ENCODE results near the gene PPP2R2D. TPM values are rescaled to one million over a fixed set of nuclear protein-coding genes. Genes with fewer than 3 reads are reported as not detected.

PPP2R2D gene
- total RNA-seq, 1 donor from 2014 or later, result 35.2 TPM

GRCh38 chr10:131973160-131973951, 72.5 kb downstream of the PPP2R2D start:
- intact Hi-C loops (cut with micrococcal nuclease), result loop anchor here (2.0 to 5.0 kb wide), 2 partner anchors 49 to 73 kb away; partner anchors contain the start of gene PPP2R2D

- intact Hi-C loops (cut with micrococcal nuclease), result loop anchor here (5.0 kb wide), 1 partner anchor 48 kb away; no protein-coding TSS in a partner anchor
Measured at GRCh38 chr10:131974034-131974817, 73.4 kb downstream of the PPP2R2D start.

- intact Hi-C loops (cut with micrococcal nuclease), result no loop called here
Measured at GRCh38 chr10:131975003-131975402, 74.2 kb downstream of the PPP2R2D start.

GRCh38 chr10:131975796-131976195, 75.0 kb downstream of the PPP2R2D start:
- intact Hi-C loops (cut with micrococcal nuclease), result no loop called here

GRCh38 chr10:131977323-131978096, 76.7 kb downstream of the PPP2R2D start:
- intact Hi-C loops (cut with micrococcal nuclease), result no loop called here

- intact Hi-C loops (cut with micrococcal nuclease), result no loop called here
Measured at GRCh38 chr10:131978366-131978765, 77.6 kb downstream of the PPP2R2D start.

- intact Hi-C loops (cut with micrococcal nuclease), result no loop called here
Measured at GRCh38 chr10:131978851-131979250, 78.0 kb downstream of the PPP2R2D start.

- intact Hi-C loops (cut with micrococcal nuclease), result no loop called here
Measured at GRCh38 chr10:131979336-131979735, 78.5 kb downstream of the PPP2R2D start.

GRCh38 chr10:131979821-131980270, 79.0 kb downstream of the PPP2R2D start:
- intact Hi-C loops (cut with micrococcal nuclease), result loop anchor here (5.0 to 10.0 kb wide), 2 partner anchors 175 to 352 kb away; partner anchors contain the start of gene LRRC27

GRCh38 chr10:131980321-131980720, 79.5 kb downstream of the PPP2R2D start:
- intact Hi-C loops (cut with micrococcal nuclease), result loop anchor here (5.0 to 10.0 kb wide), 2 partner anchors 174 to 352 kb away; partner anchors contain the start of gene LRRC27

GRCh38 chr10:131980761-131981428, 80.1 kb downstream of the PPP2R2D start:
- intact Hi-C loops (cut with micrococcal nuclease), result loop anchor here (1.0 to 10.0 kb wide), 3 partner anchors 9 to 351 kb away; partner anchors contain the start of gene LRRC27

GRCh38 chr10:131981429-131982184, 80.8 kb downstream of the PPP2R2D start, which contains the start of gene BNIP3:
Gene BNIP3, minus strand, starts transcription at chr10:131981923. Its CDS starts 117 bp downstream, at chr10:131981806.
- intact Hi-C loops (cut with micrococcal nuclease), result loop anchor here (1.0 to 10.0 kb wide), 4 partner anchors 9 to 351 kb away; partner anchors contain the start of gene LRRC27

GRCh38 chr10:131982185-131982756, 81.5 kb downstream of the PPP2R2D start:
- intact Hi-C loops (cut with micrococcal nuclease), result loop anchor here (1.0 to 10.0 kb wide), 3 partner anchors 82 to 350 kb away; partner anchors contain the start of gene LRRC27

- intact Hi-C loops (cut with micrococcal nuclease), result loop anchor here (1.0 to 10.0 kb wide), 3 partner anchors 82 to 350 kb away; partner anchors contain the start of gene LRRC27
Measured at GRCh38 chr10:131982796-131983195, 82.0 kb downstream of the PPP2R2D start.

GRCh38 chr10:131983780-131984179, 83.0 kb downstream of the PPP2R2D start:
- intact Hi-C loops (cut with micrococcal nuclease), result loop anchor here (5.0 to 10.0 kb wide), 2 partner anchors 171 to 349 kb away; partner anchors contain the start of gene LRRC27

GRCh38 chr10:131986851-131987250, 86.0 kb downstream of the PPP2R2D start:
- intact Hi-C loops (cut with micrococcal nuclease), result loop anchor here (10.0 kb wide), 1 partner anchor 168 kb away; no protein-coding TSS in a partner anchor

- intact Hi-C loops (cut with micrococcal nuclease), result loop anchor here (10.0 kb wide), 1 partner anchor 168 kb away; no protein-coding TSS in a partner anchor
Measured at GRCh38 chr10:131987301-131987700, 86.5 kb downstream of the PPP2R2D start.

- intact Hi-C loops (cut with micrococcal nuclease), result loop anchor here (10.0 kb wide), 1 partner anchor 167 kb away; no protein-coding TSS in a partner anchor
Measured at GRCh38 chr10:131987786-131988185, 87.0 kb downstream of the PPP2R2D start.

- intact Hi-C loops (cut with micrococcal nuclease), result no loop called here
Measured at GRCh38 chr10:131991726-131992125, 90.9 kb downstream of the PPP2R2D start.
